22Rv1 (cell line): ENCODE results near the gene TIMM44.

Experiments
- CTCF ChIP-seq: fragments of 450-650 bp; IDR thresholded peaks from 2 replicates; pipeline ENCODE4 v1.5.1; 2017; ENCODE audit warnings: mild to moderate bottlenecking
- ZFX ChIP-seq: fragments of 450-650 bp; IDR thresholded peaks from 2 replicates; pipeline ENCODE4 v1.6.1; 2017; ENCODE audit warnings: antibody characterized with exemption, borderline replicate concordance

- TF ChIP-seq CTCF: no peak
- TF ChIP-seq ZFX: no peak
Measured at GRCh38 chr19:7907122-7907521, 36.3 kb downstream of the TIMM44 start.
